Stimulated activated effector memory CD8-positive, alpha-beta T cell treated with anti-CD3 and anti-CD28 coated beads, Interleukin-12 subunit alpha, Interleukin-12 subunit beta, amount 100 ng/mL, for 72 hours (primary cell): ENCODE results near the gene STARD4.

Source experiments
- ATAC-seq: fragments of 150-1000 bp; cut with Tn5 transposase; 2 replicates; pipeline ENCODE4 v1.10.0; 2021
- DNase-seq, 2 donors: peaks; one replicate each; pipeline ENCODE4 v3.0.0; 2021 to 2022; ENCODE audit warnings: low spot score in 2 of 2
- H3K27ac Mint-ChIP-seq: one replicate; pipeline ENCODE4 v1.8.0; 2022; ENCODE audit warnings: mild to moderate bottlenecking, mixed read lengths
- H3K36me3 Mint-ChIP-seq: one replicate; pipeline ENCODE4 v1.8.0; 2022; ENCODE audit warnings: mild to moderate bottlenecking, mixed read lengths
- H3K4me1 Mint-ChIP-seq: one replicate; pipeline ENCODE4 v1.8.0; 2022; ENCODE audit warnings: mixed read lengths
- H3K4me3 Mint-ChIP-seq: one replicate; pipeline ENCODE4 v1.8.0; 2022; ENCODE audit warnings: mild to moderate bottlenecking, mixed read lengths
- H3K9me3 Mint-ChIP-seq: one replicate; pipeline ENCODE4 v1.8.0; 2022; ENCODE audit warnings: mixed read lengths

The STARD4 gene

GRCh38 chr5:111512375-111513130, at the start of gene STARD4:
Gene STARD4, minus strand, starts transcription at chr5:111512535. Its CDS starts 5,102 bp downstream, at chr5:111507433.
- peak; percentile 97 for ATAC-seq
- Mint-ChIP-seq H3K36me3 (peaks cover 17% of the 10 kb centered on the region), H3K27ac (peak within 1 kb of the TSS; percentile 99), H3K9me3 (no peaks in the 10 kb centered on the region), H3K4me3 (peak within 1 kb of the TSS; percentile 96), H3K4me1 (peaks cover 44% of the 10 kb centered on the region)
- DNase-seq, result peak; percentile 88 to 94

GRCh38 chr5:111559680-111560079, 47.3 kb upstream of the STARD4 start:
- Mint-ChIP-seq H3K9me3 (peaks cover 6% of the 10 kb centered on the region), H3K4me3 (no peak overlapping the region), H3K4me1 (no peaks in the 10 kb centered on the region), H3K36me3 (no peaks in the 10 kb centered on the region), H3K27ac (no peak overlapping the region)
- DNase-seq, result no peak
- no peak for ATAC-seq

- Mint-ChIP-seq H3K9me3 (peaks cover 6% of the 10 kb centered on the region), H3K4me3 (no peak overlapping the region), H3K27ac (no peak overlapping the region), H3K36me3 (no peaks in the 10 kb centered on the region), H3K4me1 (no peaks in the 10 kb centered on the region)
- no peak for DNase-seq
- no peak for ATAC-seq
These were observed 45.4 kb upstream of the STARD4 start for GRCh38 chr5:111557686-111558085.

- Mint-ChIP-seq H3K4me3 (no peak overlapping the region), H3K4me1 (peaks cover under 1% of the 10 kb centered on the region), H3K27ac (no peak overlapping the region), H3K36me3 (no peaks in the 10 kb centered on the region), H3K9me3 (peaks cover 6% of the 10 kb centered on the region)
- DNase-seq (no peak), ATAC-seq (no peak)
These were observed 44.8 kb upstream of the STARD4 start for GRCh38 chr5:111557111-111557510.

GRCh38 chr5:111556501-111556900, 44.2 kb upstream of the STARD4 start:
- ATAC-seq (no peak), DNase-seq (no peak)
- Mint-ChIP-seq H3K36me3 (no peaks in the 10 kb centered on the region), H3K4me3 (no peak overlapping the region), H3K9me3 (peaks cover 6% of the 10 kb centered on the region), H3K4me1 (peaks cover 7% of the 10 kb centered on the region), H3K27ac (no peak overlapping the region)

GRCh38 chr5:111555760-111556159, 43.4 kb upstream of the STARD4 start:
- Mint-ChIP-seq H3K27ac (no peak overlapping the region), H3K4me1 (peaks cover 12% of the 10 kb centered on the region), H3K9me3 (peaks cover 6% of the 10 kb centered on the region), H3K4me3 (no peak overlapping the region), H3K36me3 (no peaks in the 10 kb centered on the region)
- DNase-seq, result no peak
- ATAC-seq, result no peak

- H3K27ac Mint-ChIP-seq, result no peak overlapping the region
- no peak for ATAC-seq
These were observed 41.5 kb upstream of the STARD4 start for GRCh38 chr5:111553868-111554267.

GRCh38 chr5:111552896-111553295, 40.6 kb upstream of the STARD4 start:
- no peak for ATAC-seq
- DNase-seq, result no peak
- Mint-ChIP-seq H3K4me3 (no peak overlapping the region), H3K27ac (no peak overlapping the region), H3K9me3 (no peaks in the 10 kb centered on the region), H3K36me3 (no peaks in the 10 kb centered on the region), H3K4me1 (peaks cover 19% of the 10 kb centered on the region)

More at GRCh38 chr5:111553868-111554267, 41.5 kb upstream of the STARD4 start:
- no peaks in the 10 kb centered on the region for H3K9me3 Mint-ChIP-seq
- no peaks in the 10 kb centered on the region for H3K36me3 Mint-ChIP-seq
- peaks cover 19% of the 10 kb centered on the region for H3K4me1 Mint-ChIP-seq
- no peak overlapping the region for H3K4me3 Mint-ChIP-seq
- no peak for DNase-seq

- H3K4me3 Mint-ChIP-seq, result no peak overlapping the region
- DNase-seq (no peak), ATAC-seq (no peak)
- no peaks in the 10 kb centered on the region for H3K36me3 Mint-ChIP-seq
- H3K4me1 Mint-ChIP-seq, result peaks cover 19% of the 10 kb centered on the region
- no peaks in the 10 kb centered on the region for H3K9me3 Mint-ChIP-seq
- H3K27ac Mint-ChIP-seq, result no peak overlapping the region
These were observed 40.2 kb upstream of the STARD4 start for GRCh38 chr5:111552492-111552891.

- Mint-ChIP-seq H3K4me3 (no peak overlapping the region), H3K4me1 (peaks cover 19% of the 10 kb centered on the region), H3K27ac (no peak overlapping the region), H3K36me3 (no peaks in the 10 kb centered on the region), H3K9me3 (no peaks in the 10 kb centered on the region)
- DNase-seq, result no peak
- no peak for ATAC-seq
These were observed 39.4 kb upstream of the STARD4 start for GRCh38 chr5:111551569-111552275.

- Mint-ChIP-seq H3K4me1 (peaks cover 19% of the 10 kb centered on the region), H3K4me3 (no peak overlapping the region)
These were observed 38.8 kb upstream of the STARD4 start for GRCh38 chr5:111551161-111551560.

GRCh38 chr5:111550282-111551020, 38.1 kb upstream of the STARD4 start:
- Mint-ChIP-seq H3K36me3 (no peaks in the 10 kb centered on the region), H3K4me3 (no peak overlapping the region), H3K4me1 (peaks cover 19% of the 10 kb centered on the region), H3K27ac (no peak overlapping the region), H3K9me3 (no peaks in the 10 kb centered on the region)
- DNase-seq (peak; percentile 63 to 83), ATAC-seq (peak; percentile 86)

More at GRCh38 chr5:111551161-111551560, 38.8 kb upstream of the STARD4 start:
- H3K9me3 Mint-ChIP-seq, result no peaks in the 10 kb centered on the region
- no peak for DNase-seq
- no peak for ATAC-seq
- no peaks in the 10 kb centered on the region for H3K36me3 Mint-ChIP-seq
- H3K27ac Mint-ChIP-seq, result no peak overlapping the region

GRCh38 chr5:111548992-111549649, 36.8 kb upstream of the STARD4 start:
- ATAC-seq (peak; percentile 42), DNase-seq (no peak)
- Mint-ChIP-seq H3K36me3 (no peaks in the 10 kb centered on the region), H3K9me3 (no peaks in the 10 kb centered on the region), H3K4me1 (peaks cover 19% of the 10 kb centered on the region), H3K4me3 (no peak overlapping the region), H3K27ac (no peak overlapping the region)

GRCh38 chr5:111548348-111548950, 36.1 kb upstream of the STARD4 start:
- Mint-ChIP-seq H3K4me3 (no peak overlapping the region), H3K4me1 (peaks cover 19% of the 10 kb centered on the region), H3K36me3 (no peaks in the 10 kb centered on the region), H3K9me3 (no peaks in the 10 kb centered on the region), H3K27ac (no peak overlapping the region)
- DNase-seq, result no peak
- ATAC-seq, result no peak

GRCh38 chr5:111545031-111545430, 32.7 kb upstream of the STARD4 start:
- no peaks in the 10 kb centered on the region for H3K36me3 Mint-ChIP-seq
- no peak overlapping the region for H3K27ac Mint-ChIP-seq
- ATAC-seq (no peak), DNase-seq (no peak)
- H3K9me3 Mint-ChIP-seq, result no peaks in the 10 kb centered on the region
- H3K4me1 Mint-ChIP-seq, result peaks cover under 1% of the 10 kb centered on the region
- no peak overlapping the region for H3K4me3 Mint-ChIP-seq
